ENCODE data around the gene KAZN. TPM values are rescaled to one million over a fixed set of nuclear protein-coding genes. Genes with fewer than 3 reads are reported as not detected.

The KAZN gene
- polyA plus RNA-seq, 1 donor (not counting 4 experiments of a cell fraction or from before 2014, with no cell fraction given) = 5.9 TPM

- Histone ChIP-seq H3K4me1 (ENCODE audit: control insufficient read depth, extremely low read depth, insufficient read depth, low read length) (peaks cover 8% of the 10 kb centered on the region), H3K9me3 (ENCODE audit: control insufficient read depth, low read depth, low read length) (peaks cover 3% of the 10 kb centered on the region), H3K4me2 (ENCODE audit: control insufficient read depth, extremely low read depth, insufficient read depth, low read depth, low read length) (no peak overlapping the region), H3K27me3 (ENCODE audit: control insufficient read depth, extremely low read depth, insufficient read depth, low read length) (no peaks in the 10 kb centered on the region), H3K4me3 (ENCODE audit: control insufficient read depth in 2 of 3, extremely low read depth in 1 of 3, insufficient read depth in 2 of 3, low read depth in 1 of 3, low read length in 3 of 3) (no peak overlapping the region), H2AFZ (ENCODE audit: control insufficient read depth, low read length) (no peak overlapping the region), H3K9ac (ENCODE audit: control insufficient read depth, extremely low read depth, insufficient read depth, low read length) (no peak overlapping the region), H4K20me1 (ENCODE audit: control insufficient read depth, extremely low read depth, insufficient read depth, low read length) (no peaks in the 10 kb centered on the region), H3K9me1 (ENCODE audit: control insufficient read depth, extremely low read depth, insufficient read depth, low read length) (no peaks in the 10 kb centered on the region), H3K27ac (ENCODE audit: control insufficient read depth, insufficient read depth, low read length) (no peak overlapping the region), H3K79me2 (ENCODE audit: control insufficient read depth, insufficient read depth, low read length) (no peaks in the 10 kb centered on the region), H3K36me3 (ENCODE audit: control insufficient read depth in 2 of 2, extremely low read depth in 1 of 2, insufficient read depth in 2 of 2, low read length in 2 of 2) (peaks cover 9 to 18% of the 10 kb centered on the region in 2 experiments)
- dilution Hi-C loops (cut with MboI; ENCODE audit: extremely low pct_ligation_motif_present, low sequenced_read_pairs) = no loop called here
- no peak for FAIRE-seq
- no peak for TF ChIP-seq EZH2 (IDR thresholded peaks at IDR 0.05; ENCODE audit: low read length)
- no peak for TF ChIP-seq CTCF (optimal IDR thresholded peaks at IDR 0.05 in 1 of 3, IDR thresholded peaks at IDR 0.05 in 1 of 3, conservative IDR thresholded peaks at IDR 0.05 in 1 of 3; ENCODE audit: extremely low read depth in 1 of 3, insufficient read depth in 2 of 3, low read length in 3 of 3)
- DNase-seq (ENCODE audit: low read depth, low spot score) = no peak
Measured at GRCh38 chr1:15066191-15066590, 467.7 kb downstream of the KAZN start.

- peaks cover 9 to 16% of the 10 kb centered on the region in 2 experiments for H3K36me3 ChIP-seq (ENCODE audit: control insufficient read depth in 2 of 2, extremely low read depth in 1 of 2, insufficient read depth in 2 of 2, low read length in 2 of 2)
- dilution Hi-C loops (cut with MboI; ENCODE audit: extremely low pct_ligation_motif_present, low sequenced_read_pairs) = no loop called here
Measured at GRCh38 chr1:15067148-15067547, 468.7 kb downstream of the KAZN start.

More at GRCh38 chr1:15067148-15067547, 468.7 kb downstream of the KAZN start:
- no peak overlapping the region for H3K4me3 ChIP-seq (ENCODE audit: control insufficient read depth in 2 of 3, extremely low read depth in 1 of 3, insufficient read depth in 2 of 3, low read depth in 1 of 3, low read length in 3 of 3)
- no peak overlapping the region for H2AFZ ChIP-seq (ENCODE audit: control insufficient read depth, low read length)
- no peaks in the 10 kb centered on the region for H3K79me2 ChIP-seq (ENCODE audit: control insufficient read depth, insufficient read depth, low read length)
- no peak overlapping the region for H3K4me2 ChIP-seq (ENCODE audit: control insufficient read depth, extremely low read depth, insufficient read depth, low read depth, low read length)
- H3K9ac ChIP-seq (ENCODE audit: control insufficient read depth, extremely low read depth, insufficient read depth, low read length) = no peak overlapping the region
- no peaks in the 10 kb centered on the region for H4K20me1 ChIP-seq (ENCODE audit: control insufficient read depth, extremely low read depth, insufficient read depth, low read length)
- FAIRE-seq = no peak
- peaks cover 8% of the 10 kb centered on the region for H3K4me1 ChIP-seq (ENCODE audit: control insufficient read depth, extremely low read depth, insufficient read depth, low read length)
- H3K9me3 ChIP-seq (ENCODE audit: control insufficient read depth, low read depth, low read length) = peaks cover 3% of the 10 kb centered on the region
- no peak overlapping the region for H3K27ac ChIP-seq (ENCODE audit: control insufficient read depth, insufficient read depth, low read length)
- H3K9me1 ChIP-seq (ENCODE audit: control insufficient read depth, extremely low read depth, insufficient read depth, low read length) = no peaks in the 10 kb centered on the region
- TF ChIP-seq EZH2 (IDR thresholded peaks at IDR 0.05; ENCODE audit: low read length) (no peak), CTCF (optimal IDR thresholded peaks at IDR 0.05 in 1 of 3, IDR thresholded peaks at IDR 0.05 in 1 of 3, conservative IDR thresholded peaks at IDR 0.05 in 1 of 3; ENCODE audit: extremely low read depth in 1 of 3, insufficient read depth in 2 of 3, low read length in 3 of 3) (no peak)
- no peaks in the 10 kb centered on the region for H3K27me3 ChIP-seq (ENCODE audit: control insufficient read depth, extremely low read depth, insufficient read depth, low read length)
- no peak for DNase-seq (ENCODE audit: low read depth, low spot score)
